AML-193 (cell line): Measurements from ENCODE around the gene PSG1.
"Not testable (repeated sequence)": the region's sequence is repeated elsewhere in the genome, so short reads cannot be mapped to it uniquely, and the experiment has no call there.

Experiments used
- DNase-seq, 2 experiments: peaks; one replicate each; lab custom pipeline; 2025; lab: John Stamatoyannopoulos, UW

The PSG1 gene

DNA sequence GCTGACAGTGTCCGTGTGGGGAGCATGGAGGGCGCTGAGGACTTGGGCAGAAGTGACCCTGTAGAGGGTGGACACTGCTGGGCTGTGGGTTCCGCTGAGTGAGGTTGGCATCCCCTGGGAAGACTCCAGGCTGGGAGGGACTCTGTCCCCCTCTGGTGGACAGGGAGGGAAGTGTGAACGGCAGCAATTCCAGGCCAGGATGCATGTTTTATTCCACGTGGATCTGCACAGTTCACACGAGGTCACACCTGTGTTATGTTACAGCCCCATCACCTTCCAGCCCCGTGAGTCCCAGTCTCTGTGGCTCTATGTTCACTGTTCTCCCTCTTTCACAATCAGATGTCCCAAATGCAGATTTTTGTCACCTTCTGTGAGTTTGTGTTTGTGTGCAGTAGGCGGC, 1.8 kb upstream of the PSG1 start:
- not testable (repeated sequence) for DNase-seq

DNA sequence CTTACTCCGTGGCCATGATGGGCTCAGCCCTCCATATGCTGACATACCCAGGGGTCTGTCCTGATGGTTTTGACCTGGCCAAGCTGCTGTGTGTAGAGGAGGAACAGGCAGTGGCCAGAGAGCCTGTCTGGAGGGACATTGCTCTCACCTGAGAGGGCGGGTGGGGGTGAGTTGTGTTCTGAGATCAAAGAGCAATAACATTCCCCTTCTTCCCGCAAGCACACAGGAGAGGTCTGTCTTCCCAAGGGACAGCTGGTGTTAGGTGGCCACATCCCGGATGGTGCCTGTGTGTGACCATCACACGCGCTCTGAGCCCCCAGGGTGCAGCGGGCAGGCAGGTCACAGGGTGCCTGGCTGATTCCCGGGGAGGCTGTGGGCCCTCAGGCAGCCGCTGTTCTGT, 1.1 kb upstream of the PSG1 start:
- not testable (repeated sequence) for DNase-seq

DNA sequence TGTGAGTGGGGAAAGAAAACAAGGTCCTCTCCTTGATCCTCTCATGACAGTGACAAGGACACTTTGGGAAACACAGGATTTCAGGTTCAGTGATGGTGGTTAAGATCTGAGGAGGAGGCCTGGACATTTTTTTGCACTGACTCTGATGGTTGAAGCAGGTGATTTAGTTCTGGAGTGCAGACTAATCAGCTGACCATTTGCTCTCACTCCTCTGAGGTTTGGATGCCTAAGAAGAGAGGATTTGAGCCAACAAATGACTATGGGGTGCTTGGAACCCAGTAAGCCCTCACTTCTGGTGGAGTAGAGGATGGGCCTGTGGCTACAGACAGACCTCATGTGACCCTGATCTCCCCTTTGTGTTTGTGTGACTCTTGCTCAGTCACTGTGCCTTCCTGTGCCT, 2.9 kb downstream of the PSG1 start:
- DNase-seq: not testable (repeated sequence)

DNA sequence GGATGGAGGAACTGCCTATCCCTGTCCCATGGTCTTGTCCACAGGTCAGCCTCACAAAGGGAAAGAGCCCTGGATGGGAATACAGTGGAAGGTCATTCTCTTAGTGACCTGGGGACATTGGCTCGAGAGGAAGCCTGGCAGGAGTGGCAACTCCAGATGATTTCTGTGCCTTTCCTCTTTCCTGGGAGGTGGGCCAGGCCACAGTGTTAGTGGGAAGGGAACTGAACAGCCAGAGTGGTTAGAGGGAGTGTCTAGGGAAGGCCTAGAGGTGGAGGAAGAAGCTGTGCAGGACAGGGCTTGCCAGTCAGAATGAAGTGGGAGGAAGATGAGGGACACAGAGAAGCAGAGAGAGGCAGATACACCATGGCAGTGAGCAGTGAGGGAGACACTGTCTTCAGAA, 3.6 kb downstream of the PSG1 start:
- not testable (repeated sequence) for DNase-seq

DNA sequence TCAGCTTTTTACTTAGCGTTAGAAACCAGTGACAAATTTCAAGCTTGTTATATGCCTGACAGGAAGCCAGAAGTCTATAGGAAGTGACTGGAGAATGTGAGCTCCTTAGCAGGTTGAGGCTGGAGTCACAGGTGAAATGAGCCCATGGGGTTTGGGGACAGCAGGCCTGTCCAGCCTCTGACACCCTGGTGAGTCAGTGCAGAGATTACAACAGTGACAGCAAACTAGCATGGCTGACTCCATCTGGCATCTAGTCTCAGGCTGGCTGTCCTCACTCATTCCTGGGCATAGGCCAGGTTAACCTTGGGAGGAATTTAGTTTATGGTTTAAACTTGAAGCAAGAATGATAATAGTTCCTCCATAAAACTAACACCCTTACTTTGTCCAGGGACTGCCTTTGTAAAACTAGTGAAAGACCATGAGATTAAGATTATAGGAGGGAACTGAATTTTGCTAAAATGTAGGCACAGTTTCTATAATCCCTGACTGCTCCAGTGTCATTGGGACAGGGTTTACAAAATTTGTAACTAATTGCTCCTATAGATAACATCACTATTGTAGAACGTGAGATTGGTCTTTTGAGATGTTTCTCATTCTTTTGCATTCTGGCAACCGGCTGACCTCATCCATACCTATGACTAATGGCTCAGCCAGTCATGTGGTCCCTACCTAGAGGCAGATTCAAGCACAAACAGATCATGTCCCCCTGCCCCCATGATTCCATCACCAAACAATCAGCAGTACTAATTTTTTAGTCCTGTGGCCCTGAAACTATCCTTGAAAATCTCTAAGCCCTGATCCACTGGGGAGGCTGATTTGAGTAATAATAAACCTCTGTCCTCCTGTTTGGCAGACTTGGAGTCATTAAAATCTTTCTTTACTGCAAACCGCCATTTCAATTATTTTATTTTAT, 4.4 kb downstream of the PSG1 start:
- DNase-seq: not testable (repeated sequence)

DNA sequence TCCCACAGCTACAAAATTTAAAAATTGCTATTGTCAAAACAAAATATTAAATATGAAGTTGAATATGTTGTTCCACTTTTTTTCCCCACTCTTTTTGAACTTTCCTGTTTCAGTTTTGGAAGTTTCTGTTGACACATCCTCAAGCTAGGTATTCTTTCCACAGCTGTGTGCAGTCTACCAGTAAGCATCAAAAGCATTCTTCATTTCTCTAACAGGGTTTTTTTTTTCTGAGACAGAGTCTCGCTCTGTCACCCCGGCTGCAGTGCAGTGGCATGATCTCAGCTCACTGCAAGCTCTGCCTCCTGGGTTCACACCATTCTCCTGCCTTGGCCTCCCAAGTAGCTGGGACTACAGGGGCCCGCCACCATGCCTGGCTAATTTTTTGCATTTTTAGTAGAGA, 5.4 kb downstream of the PSG1 start:
- DNase-seq: not testable (repeated sequence)

DNA sequence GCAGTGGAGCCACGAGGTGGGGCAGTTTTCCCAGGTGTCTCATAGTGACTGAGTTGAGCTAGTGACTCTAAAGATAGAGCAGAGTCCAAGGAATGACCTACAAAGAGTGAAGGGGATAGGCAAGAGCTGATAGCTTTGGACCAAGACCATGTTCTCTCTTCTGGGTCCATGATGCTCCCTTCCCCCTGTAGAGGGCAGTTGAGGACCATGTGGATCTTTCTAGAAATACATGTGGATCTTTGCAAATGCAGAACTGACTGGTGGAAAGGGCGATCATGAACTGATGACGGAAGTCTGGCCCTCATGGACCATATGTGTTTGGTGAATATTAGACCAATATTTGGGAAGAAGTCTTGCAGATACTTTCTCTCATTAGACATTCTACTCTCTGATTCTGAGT, 6.9 kb downstream of the PSG1 start:
- no peak for DNase-seq

DNA sequence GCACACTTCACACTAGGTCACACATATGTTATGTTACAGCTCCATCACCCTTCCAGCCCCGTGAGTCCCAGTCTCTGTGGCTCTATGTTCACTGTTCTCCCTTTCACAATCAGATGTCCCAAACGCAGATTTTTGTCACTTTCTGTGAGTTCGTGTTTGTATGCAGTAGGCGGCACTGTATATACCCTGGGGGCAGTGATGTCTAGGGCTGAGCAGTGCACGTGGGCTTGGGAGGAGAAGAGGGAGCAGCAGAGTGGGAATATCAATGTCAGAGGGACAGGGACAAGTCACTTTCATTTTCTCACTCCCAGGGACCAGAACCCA, 22.0 kb downstream of the PSG1 start:
- DNase-seq: no peak

DNA sequence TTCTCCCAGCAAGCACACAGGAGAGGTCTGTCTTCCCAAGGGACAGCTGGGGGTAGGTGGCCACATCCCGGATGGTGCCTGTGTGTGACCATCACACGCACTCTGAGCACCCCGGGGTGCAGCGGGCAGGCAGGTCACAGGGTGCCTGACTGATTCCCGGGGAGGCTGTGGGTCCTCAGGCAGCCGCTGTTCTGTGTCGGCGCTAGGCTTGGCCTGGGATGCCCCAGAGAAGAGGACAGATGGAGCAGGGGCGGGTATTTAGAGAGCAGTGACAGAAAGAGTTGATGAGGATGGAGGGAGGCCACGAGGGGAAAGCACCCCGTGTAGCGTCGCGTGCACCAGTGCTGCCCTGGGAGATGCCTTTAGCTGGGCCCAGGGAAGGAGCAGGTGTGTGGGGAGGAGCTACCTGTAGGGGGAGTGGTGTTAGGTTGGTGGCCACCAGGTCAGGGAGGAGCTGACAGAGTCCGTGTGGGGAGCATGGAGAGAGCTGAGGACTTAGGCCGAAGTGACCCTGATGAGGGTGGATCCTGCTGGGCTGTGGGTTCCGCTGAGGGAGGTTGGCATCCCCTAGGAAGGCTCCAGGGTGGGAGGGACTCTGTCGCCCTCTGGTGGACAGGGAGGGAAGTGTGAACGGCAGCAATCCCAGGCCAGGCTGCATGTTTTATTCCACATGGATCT, 22.5 kb downstream of the PSG1 start:
- not testable (repeated sequence) for DNase-seq

DNA sequence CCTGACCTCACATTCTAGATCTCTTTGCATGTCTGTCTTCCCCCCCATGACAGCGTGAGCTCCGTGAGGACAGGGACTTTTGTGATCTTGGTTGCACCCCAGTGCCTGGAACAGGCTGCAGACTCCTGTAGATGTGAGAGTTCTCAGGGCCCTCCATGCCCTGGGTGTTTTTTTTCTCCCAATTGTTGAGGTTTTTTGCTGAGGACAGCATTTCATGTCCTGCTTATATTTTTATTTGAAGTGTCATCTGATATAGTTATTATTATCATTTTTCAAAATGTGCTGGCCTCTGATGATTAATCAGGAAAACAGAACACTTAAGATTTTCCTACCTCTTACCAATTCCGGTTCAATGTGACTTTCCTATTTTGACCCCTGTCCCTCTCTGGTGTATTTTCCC, 24.8 kb downstream of the PSG1 start:
- DNase-seq: not testable (repeated sequence)

DNA sequence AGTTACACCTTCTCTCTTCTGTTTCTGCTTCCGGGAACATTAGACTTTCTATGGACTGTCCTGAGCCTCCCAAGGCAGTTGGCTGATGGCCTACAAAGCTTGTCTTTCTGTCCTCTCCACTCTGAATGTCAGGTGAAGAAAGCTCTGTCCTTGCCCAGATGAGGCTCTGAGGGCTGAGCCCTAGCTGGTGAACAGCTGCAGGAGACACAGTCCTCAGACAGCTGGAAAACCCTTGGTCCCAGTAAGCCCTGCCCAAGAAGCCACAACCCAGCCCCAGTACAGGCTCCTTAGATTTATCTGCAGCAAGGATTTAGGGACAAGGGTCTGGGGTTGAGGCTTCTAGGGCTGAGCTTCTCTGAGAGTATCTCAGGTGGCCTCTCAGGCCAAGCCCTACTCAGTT, 26.3 kb downstream of the PSG1 start:
- DNase-seq: not testable (repeated sequence)

DNA sequence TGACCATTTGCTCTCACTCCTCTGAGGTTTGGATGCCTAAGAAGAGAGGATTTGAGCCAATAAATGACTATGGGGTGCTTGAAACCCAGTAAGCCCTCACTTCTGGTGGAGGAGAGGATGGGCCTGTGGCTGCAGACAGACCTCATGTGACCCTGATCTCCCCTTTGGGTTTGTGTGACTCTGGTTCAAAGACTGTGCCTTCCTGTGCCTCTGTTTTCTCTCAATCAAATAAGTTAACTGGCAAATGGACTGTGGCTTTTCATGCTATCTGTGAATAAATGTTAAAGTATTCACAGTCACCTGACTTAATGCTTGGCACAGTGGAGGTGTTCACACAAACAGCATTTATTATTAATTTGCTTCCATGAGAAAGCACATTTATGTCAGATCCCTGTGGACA, 26.7 kb downstream of the PSG1 start:
- not testable (repeated sequence) for DNase-seq

DNA sequence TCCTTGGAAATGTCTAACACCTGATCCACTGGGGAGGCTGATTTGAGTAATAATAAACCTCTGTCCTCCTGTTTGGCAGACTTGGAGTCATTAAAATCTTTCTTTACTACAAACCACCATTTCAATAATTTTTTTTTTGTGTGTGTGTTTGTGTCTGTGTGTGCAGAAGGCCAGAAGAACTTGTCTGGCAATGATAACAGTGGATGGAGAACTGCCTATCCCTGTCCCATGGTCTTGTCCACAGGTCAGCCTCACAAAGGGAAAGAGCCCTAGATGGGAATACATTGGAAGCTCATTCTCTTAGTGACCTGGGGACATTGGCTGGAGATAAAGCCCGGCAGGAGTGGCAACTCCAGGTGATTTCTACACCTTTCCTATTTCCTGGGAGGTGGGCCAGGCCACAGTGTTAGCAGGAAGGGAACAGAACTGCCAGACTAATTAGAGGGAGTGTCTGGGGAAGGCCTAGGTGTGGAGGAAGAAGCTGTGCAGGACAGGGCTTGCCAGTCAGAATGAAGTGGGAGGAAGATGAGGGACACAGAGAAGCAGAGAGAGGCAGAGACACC, 27.7 kb downstream of the PSG1 start:
- not testable (repeated sequence) for DNase-seq

DNA sequence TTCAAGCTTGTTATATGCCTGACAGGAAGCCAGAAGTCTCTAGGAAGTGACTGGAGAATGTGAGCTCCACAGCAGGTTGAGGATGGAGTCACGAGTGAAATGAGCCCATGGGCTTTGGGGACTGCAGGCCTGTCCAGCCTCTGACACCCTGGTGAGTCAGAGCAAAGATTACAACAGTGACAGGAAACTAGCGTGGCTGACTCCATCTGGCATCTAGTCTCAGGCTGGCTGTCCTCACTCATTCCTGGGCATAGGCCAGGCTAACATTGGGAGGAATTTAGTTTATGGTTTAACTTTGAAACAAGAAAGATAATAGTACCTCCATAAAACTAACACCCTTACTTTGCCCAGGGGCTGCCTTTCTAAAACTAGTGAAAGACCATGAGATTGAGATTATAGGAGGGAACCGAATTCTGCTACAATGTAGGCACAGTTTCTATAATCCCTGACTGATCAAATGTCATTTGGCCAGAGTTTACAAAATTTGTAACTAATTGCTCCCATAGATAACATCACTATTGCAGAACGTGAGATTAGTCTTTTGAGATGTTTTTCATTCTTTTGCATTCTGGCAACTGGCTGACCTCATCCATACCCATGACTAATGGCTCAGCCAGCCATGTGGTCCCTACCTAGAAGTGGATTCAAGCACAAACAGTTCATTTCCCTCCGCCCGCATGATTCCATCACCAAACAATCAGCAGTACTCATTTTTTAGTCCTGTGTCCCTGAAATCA, 28.4 kb downstream of the PSG1 start:
- DNase-seq: no peak

DNA sequence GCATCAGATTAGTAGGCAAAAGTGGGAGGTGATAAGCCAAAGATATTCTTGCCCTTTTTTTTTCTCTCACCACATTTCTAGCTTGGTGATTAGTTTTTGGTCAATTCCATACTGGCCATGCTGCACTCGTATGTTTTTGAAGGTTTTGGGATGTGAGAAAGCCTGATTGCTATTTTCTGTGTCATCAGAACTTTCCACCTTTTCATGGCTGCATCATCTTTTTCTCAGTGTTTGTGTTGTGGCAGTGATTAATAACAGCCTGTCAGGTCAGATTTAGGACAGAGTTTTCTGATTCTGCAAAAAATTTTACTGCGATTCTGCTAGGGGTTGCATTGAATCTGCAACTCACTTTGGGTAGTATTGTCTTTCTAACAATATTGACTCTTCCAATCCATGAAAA, 32.9 kb downstream of the PSG1 start:
- DNase-seq: no peak

DNA sequence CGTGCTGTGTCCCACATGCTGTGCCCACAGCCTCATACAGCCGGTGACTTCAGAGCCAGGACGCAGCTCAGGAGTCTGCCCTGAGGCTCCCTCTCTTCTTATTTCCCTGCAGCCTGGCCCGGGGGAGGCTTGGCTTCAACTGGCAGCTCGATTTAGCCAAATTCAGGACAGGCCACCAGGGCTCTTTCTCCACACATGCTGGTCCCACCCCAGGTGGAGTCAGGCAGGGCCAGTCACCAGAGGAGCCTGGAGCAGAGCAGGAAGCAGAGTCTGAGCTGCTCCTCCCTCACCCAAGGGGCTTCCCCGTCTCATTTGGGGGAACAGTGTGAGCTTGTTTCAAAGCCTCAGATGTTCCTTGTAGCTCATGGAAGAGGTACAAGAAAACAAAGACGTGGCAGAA, 35.9 kb downstream of the PSG1 start:
- DNase-seq: not testable (repeated sequence)

DNA sequence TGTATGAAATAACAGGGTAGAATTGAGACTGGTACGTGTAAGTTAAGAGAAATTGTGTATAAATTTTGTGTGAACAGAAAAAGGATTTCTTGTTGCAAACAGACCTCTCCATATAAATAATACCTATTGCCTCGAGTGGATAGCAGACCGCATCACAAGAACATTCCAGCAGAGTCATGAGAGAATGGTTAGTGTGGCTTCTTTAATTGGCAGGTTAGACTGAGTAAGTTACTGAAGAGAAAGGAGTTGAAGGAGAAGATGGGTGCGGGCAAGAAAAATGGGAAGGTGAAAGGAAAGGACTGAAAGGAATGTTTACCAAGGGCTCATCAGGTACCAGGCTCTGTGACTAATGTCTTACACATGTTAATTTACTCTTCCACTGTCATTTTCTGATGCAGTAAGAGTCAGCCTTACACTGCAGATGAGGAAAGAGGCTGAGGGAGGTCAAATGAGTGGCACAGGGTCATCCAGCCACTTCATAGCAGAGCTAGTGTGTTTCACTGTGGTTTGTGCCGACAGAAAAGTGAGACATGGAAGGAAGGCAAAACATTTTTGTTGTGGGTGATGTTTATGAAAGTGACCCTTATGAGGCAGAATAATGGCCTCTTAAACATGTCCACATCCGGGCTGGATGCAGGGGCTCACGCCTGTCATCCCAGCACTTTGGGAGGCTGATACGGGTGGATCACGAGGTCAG, 46.6 kb downstream of the PSG1 start:
- DNase-seq: not testable (repeated sequence)

DNA sequence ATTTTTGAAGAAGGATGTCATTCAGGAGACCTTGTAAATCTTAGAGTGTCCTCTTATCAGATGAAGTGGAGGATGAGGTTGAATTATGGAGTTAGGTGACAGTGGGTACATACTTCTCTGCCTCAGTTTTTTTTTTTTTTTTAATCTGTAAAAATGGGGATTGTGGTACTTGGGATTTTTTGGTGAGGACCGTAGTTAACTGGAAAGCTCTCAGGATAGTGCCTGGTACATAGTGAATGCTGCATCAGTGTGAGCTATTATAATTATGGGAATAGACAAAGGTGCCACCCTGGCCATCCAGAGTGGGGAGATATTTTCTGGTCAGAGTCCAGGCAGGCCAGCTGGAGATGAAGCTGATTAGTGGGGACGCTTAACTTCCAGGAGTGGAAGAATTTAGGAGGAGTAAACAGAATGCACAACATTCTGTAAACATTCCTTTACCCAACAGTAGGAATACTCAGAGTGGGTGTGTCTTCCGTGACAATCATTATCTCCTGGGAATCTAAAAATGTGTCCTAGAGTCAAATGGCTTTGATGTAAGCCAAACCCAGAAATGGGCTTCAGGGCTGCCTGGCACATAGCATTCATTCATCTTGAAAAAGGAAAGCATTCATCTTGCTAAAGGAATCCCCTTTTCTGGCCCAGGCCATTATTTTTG, 47.4 kb downstream of the PSG1 start:
- DNase-seq: not testable (repeated sequence)

DNA sequence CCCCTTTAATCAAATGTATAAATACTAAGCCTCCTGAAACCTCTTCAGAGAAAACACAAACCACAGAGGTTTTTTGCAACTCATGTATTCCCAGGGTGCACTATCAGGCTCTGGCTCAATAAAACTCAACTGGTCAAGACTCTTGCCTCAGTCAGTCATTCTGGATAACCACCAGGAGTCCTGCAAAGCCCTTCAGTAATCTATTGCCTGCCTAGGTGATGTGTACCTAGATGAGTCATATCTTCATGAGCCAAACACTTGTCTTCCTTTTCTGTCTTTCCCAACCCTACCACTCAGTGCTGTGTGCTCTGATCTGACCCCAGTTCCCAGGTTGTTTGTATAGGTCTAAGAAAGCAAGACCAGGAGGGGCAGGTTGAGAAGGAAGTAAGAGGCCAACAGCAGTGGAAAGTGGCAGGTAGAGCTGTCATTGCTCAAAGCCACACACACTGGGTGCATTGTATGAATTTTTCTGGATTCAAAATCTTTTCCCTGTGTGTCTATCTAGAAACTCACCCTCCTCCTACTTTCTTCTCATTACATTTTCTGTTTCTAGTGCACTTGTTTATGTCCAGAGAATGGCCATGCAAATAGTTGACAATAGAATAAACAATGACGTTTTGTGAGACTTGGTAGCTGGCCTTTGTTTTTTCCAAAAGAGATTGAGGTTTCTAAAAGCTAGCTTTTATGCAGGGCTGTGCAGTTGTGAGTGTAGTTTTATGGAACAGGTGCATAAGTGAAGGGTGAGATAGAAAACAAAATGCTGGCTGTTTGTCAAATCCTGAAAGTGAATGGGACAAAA, 48.1 kb downstream of the PSG1 start:
- no peak for DNase-seq

DNA sequence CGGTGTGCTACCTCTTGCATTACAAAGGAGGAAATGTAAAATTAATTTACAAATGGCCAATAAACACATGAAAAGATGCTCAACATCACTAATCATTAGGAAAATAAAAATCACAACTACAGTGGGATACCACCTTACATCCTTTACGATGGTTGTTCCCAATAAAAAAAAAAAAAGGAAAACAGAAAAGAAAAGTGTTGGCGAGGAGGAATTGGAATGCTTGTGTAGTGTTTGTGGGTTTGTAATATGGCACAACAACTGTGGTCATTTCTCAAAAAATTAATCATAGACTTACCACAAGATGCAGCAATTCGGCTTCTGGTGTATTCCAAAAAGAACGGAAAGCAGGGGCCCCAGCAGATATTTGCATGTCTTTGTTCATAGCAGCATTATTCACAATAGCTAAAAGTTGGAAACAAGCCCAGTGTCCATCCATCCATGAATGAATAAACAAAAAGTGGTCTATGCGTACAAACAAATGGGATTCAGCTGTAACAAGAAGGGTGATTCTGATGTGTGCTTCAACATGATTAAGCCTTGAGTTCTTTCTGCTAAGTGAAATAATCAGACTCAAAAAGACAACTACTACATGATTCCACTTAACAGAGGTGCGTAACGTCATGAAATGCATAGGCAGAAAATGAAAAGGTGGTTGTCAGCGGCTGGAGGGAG, 58.1 kb downstream of the PSG1 start:
- DNase-seq: not testable (repeated sequence)
